DMS79 (cell line): ENCODE measurements around the gene PLA2G10.
"Not testable (repeated sequence)": the region's sequence is repeated elsewhere in the genome, so short reads cannot be mapped to it uniquely, and the experiment has no call there.

Experiments used
- DNase-seq: peaks from one replicate; lab custom pipeline; 2025; lab: John Stamatoyannopoulos, UW

The PLA2G10 gene, protein sequence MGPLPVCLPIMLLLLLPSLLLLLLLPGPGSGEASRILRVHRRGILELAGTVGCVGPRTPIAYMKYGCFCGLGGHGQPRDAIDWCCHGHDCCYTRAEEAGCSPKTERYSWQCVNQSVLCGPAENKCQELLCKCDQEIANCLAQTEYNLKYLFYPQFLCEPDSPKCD

DNA sequence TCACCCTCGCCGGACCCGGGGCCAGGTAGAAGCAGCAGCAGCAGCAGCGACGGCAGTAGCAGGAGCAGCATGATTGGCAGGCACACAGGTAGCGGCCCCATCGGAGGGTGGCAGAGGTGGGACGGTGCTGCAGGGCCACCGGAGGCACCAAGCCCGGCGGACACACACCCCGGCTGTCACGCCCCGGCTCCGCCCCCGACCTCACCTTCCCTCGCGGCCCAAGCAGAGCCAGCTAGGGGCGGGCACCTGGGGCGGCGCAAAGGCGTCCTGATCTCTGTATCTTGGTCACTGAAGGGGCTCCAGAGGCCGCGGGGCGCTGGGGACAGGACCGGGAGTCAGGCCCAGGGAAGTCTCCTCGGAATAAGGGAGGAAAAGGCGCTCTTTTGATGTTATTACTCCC is at the start of gene PLA2G10:
PLA2G10 (minus strand) TSS at position 180 of the 400 bp plus-strand sequence; CDS start at position 101, 79 bp downstream.
- not testable (repeated sequence) for DNase-seq

DNA sequence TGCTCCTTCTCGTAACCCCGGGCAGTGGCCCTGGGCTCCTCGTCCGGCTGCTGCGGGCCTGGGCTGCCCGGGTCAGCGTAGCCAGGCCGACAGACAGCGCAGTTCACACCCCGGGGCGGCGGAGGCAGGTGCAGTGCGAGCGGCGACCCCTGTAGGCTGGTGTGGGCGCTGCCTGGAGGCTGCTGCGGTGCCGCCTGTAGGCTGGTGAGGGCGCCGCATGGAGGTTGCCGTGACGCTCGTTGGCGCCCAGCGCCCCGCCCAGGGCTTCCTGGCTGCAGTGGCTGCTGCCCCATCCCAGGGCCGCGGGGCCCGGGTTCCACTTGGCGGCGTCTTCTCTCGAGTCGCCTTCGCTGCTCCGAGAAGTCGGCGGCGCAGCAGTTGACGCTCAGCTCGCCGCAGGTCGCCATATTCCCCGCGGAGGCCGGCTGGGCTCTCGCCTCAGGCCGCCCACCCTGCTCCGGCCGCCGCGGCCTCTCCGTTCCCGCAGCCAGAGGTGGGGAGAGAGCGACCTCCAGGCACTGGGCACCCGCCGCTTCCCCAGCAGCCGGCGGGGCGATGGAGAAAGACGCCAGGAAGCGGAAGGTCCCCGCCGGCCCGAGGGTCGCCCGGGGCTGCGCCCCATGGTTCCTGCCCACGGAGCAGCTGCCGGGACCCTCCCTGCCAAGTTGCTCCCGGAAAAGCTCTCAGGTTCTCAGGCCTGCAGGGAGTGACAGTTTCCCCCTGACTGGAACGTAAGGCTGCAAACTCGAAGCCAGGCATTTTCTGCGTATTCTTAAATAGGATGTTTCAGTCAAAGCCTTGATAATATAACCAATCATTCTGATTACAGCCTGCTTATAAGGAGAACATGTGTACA is 48.4 kb upstream of the PLA2G10 start, which contains the start of gene NPIPA2:
NPIPA2 (plus strand) TSS at position 261 of the 856 bp plus-strand sequence. CDS start 5,533 bp downstream, outside the sequence.
- DNase-seq = not testable (repeated sequence)

DNA sequence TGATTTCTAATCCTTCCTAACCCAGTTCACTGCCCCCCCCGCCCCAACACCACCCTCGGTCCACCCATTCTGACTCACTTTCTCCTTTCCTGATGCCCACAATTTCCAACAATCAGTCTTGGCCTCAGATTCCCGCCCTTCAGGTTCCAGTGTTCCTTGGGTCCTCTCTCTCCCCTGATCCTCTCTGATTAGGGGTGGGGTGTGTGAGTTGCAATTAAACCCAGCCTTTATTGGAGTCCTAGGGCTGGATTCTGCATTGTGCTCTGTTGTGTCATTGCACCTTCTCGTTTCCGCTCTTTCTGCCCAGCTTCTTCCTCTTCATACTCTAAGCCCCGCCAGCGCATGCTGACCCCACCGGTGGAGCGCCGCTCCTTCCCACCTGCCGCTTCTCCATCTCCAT is 47.7 kb upstream of the PLA2G10 start:
- DNase-seq = not testable (repeated sequence)

DNA sequence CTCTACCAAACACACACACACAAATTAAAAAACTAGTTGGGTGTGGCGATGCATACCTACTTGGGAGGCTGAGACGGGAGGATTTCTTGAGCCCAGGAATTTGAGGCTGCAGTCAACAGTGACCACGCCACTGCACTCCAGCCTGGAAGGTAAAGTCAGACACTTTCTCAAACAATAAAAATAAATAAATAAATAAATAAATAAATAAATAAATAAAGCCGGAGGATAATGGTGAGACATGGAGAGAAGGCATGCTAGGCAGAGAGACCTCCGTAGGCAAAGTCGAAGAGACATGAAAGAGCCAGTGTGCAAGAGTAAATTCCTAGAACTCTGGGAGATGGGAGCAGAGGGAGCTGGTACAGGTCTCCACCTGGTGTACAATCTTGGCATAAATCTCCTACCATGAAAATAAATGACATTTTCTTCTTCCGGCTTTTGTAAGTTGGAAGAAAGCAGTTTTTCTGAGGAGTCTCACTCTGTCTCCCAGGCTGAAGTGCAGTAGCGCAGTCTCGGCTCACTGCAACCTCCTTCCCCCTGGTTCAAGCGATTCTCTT is 46.8 kb upstream of the PLA2G10 start:
- DNase-seq = not testable (repeated sequence)

DNA sequence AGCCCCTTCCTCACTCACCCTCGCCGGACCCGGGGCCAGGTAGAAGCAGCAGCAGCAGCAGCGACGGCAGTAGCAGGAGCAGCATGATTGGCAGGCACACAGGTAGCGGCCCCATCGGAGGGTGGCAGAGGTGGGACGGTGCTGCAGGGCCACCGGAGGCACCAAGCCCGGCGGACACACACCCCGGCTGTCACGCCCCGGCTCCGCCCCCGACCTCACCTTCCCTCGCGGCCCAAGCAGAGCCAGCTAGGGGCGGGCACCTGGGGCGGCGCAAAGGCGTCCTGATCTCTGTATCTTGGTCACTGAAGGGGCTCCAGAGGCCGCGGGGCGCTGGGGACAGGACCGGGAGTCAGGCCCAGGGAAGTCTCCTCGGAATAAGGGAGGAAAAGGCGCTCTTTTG is 39.1 kb upstream of the PLA2G10 start:
- not testable (repeated sequence) for DNase-seq

DNA sequence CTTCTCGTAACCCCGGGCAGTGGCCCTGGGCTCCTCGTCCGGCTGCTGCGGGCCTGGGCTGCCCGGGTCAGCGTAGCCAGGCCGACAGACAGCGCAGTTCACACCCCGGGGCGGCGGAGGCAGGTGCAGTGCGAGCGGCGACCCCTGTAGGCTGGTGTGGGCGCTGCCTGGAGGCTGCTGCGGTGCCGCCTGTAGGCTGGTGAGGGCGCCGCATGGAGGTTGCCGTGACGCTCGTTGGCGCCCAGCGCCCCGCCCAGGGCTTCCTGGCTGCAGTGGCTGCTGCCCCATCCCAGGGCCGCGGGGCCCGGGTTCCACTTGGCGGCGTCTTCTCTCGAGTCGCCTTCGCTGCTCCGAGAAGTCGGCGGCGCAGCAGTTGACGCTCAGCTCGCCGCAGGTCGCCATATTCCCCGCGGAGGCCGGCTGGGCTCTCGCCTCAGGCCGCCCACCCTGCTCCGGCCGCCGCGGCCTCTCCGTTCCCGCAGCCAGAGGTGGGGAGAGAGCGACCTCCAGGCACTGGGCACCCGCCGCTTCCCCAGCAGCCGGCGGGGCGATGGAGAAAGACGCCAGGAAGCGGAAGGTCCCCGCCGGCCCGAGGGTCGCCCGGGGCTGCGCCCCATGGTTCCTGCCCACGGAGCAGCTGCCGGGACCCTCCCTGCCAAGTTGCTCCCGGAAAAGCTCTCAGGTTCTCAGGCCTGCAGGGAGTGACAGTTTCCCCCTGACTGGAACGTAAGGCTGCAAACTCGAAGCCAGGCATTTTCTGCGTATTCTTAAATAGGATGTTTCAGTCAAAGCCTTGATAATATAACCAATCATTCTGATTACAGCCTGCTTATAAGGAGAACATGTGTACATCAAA is 9.3 kb upstream of the PLA2G10 start, which contains the start of gene NPIPA3:
NPIPA3 (plus strand) TSS at position 256 of the 856 bp plus-strand sequence. CDS start 5,533 bp downstream, outside the sequence.
- DNase-seq = not testable (repeated sequence)

DNA sequence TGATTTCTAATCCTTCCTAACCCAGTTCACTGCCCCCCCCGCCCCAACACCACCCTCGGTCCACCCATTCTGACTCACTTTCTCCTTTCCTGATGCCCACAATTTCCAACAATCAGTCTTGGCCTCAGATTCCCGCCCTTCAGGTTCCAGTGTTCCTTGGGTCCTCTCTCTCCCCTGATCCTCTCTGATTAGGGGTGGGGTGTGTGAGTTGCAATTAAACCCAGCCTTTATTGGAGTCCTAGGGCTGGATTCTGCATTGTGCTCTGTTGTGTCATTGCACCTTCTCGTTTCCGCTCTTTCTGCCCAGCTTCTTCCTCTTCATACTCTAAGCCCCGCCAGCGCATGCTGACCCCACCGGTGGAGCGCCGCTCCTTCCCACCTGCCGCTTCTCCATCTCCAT is 8.6 kb upstream of the PLA2G10 start:
- not testable (repeated sequence) for DNase-seq

DNA sequence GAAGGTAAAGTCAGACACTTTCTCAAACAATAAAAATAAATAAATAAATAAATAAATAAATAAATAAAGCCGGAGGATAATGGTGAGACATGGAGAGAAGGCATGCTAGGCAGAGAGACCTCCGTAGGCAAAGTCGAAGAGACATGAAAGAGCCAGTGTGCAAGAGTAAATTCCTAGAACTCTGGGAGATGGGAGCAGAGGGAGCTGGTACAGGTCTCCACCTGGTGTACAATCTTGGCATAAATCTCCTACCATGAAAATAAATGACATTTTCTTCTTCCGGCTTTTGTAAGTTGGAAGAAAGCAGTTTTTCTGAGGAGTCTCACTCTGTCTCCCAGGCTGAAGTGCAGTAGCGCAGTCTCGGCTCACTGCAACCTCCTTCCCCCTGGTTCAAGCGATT is 7.8 kb upstream of the PLA2G10 start:
- not testable (repeated sequence) for DNase-seq

DNA sequence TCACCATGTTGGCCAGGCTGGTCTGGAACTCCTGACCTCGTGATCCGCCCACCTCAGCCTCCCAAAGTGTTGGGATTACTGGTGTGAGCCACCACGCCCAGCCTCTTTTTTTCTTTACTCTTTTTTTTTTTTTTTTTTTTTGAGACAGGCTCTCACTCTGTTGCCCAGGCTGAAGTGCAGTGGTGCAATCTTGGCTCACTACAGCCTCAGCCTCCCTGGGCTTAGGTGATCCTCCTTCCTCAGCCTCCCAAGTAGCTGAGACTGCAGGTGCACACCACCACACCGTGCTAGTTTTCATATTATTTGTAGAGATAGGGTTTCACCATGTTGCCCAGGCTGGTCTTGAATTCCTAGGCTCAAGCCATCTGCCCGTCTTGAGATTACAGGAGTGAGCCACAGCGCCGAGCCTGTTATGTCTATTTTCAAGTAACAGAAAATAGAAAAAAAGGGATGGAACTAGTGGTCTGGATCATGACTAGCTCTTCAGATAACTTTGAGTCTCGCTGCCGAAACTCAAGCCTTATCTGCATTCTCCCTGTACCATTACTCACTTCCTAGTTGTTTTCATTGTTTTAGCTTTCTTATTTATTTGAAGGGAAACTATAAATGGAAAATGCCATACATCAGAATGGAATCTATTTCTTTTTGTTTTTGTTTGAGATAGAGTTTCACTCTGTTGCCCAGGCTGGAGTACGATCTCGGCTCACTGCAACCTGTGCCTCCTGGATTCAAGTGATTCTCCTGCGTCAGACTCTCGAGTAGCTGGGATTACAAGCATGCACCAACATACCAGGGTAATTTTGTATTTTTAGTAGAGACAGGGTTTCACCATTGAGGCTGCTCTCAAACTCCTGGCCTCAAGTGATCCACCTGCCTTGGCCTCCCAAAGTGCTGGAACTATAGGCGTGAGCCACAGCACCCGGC is 8.0 kb downstream of the PLA2G10 start:
- DNase-seq = not testable (repeated sequence)

DNA sequence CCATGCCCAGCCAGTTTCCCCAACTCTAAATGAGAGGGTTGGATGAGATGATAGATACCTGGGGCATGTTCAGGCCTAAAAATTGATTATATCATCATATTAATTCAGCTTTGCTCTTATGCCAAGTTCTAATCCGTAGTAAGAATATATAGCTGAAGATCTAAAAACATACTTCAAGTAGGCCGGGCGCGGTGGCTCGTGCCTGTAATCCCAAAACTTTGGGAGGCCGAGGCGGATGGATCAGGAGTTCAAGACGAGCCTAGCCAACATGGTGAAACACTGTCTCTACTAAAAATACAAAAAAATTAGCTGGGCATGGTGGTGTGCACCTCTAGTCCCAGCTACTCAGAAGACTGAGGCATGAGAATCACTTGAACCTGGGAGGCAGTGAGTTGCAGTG is 12.0 kb downstream of the PLA2G10 start:
- no peak for DNase-seq

DNA sequence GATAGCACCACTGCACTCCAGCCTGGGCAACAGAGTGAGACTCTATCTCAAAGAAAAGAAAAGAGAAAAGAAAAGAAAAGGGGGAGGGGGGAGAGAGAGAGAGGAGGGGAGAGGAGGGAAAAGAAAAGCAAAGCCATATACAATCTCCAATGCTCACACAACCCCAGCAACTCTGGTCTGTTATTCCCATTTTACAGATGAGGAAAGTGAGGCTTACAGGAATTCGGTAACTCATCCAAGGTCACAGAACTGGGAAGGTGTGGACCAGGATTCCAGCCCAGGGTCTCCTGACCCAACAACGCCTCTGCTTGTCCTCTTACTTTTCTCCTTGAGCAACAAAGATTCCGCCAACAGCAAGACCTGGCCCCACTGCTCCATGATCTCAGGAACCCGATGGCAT is 13.0 kb downstream of the PLA2G10 start:
- DNase-seq = no peak

DNA sequence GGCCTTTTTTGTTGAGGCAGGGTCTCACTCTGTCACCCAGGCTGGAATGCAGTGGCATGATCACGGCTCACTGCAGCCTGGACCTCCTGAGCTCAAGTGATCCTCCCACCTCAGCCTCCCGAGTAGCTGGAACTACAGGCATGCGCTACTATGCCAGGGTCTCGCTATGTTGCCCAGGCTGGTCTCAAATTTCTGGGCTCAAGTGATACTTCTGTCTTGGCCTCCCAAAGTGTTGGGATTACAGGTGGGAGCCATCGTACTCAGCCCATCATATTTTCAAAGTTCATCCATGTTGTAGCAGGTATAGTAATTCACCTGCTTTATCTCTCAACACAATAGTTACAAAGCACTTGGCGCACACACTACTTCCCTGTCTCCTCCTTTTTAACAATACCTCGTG is 13.7 kb downstream of the PLA2G10 start:
- not testable (repeated sequence) for DNase-seq

DNA sequence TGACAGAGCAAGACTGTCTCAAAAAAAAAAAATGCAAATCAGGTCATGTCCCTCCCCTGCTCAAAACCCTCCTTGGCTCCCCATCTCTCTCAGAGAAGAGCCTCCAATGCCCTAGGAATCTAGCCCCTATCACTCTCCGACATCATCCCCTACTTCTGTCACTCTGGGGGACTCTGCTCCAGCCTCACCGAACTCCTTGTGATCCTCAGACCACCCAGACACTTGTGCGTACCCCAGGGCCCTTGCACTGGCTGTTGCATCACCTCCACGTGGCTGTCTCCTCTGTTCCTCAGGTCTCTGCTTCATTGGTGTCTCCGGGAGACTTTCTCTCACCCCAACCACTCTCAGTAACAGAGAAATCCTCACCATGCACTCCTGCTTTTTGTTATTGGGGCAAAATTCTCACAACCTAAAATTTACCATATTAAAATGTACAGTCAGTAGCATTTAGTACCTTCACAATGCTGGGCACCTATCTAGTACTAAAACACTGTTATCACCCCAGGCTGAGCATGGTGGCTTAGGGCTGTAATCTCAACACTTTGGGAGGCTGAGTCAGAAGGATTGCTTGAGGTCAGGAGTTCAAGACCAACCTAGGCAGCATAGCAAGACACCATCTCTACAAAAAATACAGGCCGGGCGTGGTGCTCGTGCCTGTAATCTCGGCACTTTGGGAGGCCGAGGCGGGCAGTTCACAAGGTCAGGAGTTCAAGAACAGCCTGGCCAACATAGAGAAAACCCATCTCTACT is 15.2 kb downstream of the PLA2G10 start:
- DNase-seq = no peak

DNA sequence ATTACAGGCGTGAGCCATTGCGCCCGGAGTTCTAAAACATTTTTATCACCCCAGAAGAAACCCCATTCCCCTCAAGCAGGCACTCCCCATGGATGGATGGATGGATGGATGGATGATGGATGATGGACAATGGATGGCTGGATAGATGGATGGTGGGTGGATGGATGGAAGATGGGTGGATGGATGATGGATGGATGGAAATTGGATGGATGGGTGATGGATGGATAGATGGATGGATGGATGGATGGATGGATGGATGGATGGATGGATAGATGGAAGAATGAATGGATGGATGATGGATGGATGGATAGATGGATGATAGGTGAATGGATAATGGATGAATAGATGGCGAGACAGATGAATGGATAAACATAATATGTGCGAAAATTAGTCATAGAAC is 16.5 kb downstream of the PLA2G10 start:
- no peak for DNase-seq

DNA sequence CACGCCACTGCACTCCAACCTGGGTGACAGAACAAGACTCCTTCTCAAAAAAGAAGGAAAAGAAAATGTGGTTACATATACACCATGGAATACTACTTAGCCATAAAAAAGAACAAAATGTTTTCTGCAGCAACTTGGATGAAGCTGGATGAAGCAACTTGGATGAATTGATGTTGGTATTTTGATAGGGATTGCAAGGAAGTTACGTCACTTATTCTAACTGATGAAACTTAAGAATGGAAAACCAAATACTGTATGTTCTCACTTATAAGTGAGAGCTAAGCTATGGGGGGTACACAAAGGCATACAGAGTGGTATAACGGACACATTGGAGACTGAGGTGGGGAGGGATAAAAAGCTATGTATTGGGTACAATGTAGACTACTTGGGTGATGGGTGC is 17.5 kb downstream of the PLA2G10 start:
- DNase-seq = no peak

DNA sequence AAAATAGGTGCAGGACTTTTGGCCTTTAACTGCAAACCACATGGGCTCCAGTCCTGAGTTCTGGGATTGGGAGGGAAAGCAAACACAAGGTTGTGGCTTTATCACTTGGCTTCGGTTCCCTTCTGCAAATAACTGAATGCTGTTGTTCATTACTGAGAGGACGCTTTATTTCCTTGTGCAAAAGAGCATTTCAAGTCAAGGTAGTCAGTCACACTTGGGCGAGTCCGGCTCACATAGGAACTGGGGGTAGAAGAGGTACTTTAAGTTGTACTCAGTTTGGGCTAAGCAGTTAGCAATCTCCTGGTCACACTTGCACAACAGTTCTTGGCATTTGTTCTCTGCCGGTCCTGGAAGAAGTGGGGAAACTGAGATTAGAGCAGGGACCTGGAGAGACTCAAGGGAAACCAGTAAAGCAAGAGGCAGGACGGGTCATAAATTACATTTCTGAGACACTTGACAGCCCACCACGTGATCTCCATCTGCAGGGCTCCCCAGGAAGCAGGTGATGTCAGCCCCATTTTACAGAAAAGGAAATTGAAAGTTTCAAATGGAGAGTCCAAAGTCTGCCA is 21.6 kb downstream of the PLA2G10 start:
- DNase-seq = peak; percentile 33

DNA sequence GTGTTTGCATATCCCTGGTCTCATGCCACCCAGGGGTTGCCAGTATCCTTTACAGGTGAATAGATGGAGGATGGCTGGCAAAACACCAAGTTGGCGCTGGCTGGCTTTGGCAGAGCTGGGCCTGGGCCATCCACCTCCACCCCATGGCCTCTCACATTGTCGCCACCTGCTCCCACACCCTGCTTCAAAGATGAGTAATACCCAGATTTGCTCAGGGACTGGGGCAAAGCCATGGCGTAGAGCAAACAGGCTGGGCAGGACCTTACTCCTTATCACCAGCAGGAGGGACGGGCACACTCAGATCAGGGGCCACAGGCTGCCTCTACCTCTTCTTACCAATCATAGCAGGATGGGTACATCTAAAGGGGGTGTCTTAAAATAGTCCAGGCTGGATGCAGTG is 24.3 kb downstream of the PLA2G10 start:
- no peak for DNase-seq

DNA sequence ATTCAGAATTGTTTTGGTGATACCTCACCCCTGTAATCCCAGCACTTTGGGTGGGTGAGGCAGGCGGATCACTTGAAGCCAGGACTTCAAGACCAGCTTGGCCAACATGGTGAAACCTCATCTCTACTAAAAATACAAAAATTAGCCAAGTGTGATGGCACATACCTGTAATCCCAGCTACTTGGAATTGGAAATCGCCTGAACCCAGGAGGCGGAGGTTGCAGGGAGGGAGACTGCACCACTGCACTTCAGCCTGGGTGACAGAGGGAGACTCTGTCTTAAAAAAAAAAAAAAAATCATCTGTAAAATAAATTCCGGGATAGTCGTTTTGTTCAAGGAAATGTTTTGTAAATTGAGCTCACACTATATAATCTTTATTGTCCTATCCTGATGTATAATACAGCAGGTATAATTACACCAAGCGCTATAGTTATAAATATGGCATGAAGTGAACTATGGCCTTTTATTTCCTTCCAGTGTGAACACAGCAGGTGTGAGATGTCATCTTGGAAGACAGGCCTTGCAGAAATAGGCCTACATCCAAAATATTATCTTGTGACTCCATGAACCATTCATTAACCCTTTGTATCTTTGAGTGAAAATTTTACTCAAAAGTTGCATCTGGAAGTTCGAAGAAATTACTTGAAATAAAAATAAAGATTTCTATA is 25.4 kb downstream of the PLA2G10 start:
- DNase-seq = no peak
